Cardiac septum (tissue), 1 donor: ENCODE measurements around the gene OSBPL2. TPM values are rescaled to one million over a fixed set of nuclear protein-coding genes. Genes with fewer than 3 reads are reported as not detected.

Experiments
- DNase-seq: peaks from one replicate; pipeline ENCODE4 v3.0.0-alpha.2; 2020; ENCODE audit warnings: low spot score
- intact Hi-C: fragments of 100-400 bp; cut with DNase I; formaldehyde crosslinking; loops from one replicate; pipeline ENCODE4 v1.14.0; 2022
- total RNA-seq: library from RNA; stranded (reverse); fragmentation: NEBNext Ultra II Directional; extraction: Animal tissue kit (Norgen Biotek cat#: 25700); gene quantifications from one replicate; pipeline ENCODE4 v1.2.1, GENCODE V29; 2021
- donor health status: DM: no; HTN: no; CAD: no.

The OSBPL2 gene
- total RNA-seq, 1 donor from 2014 or later = 55.1 TPM

DNA sequence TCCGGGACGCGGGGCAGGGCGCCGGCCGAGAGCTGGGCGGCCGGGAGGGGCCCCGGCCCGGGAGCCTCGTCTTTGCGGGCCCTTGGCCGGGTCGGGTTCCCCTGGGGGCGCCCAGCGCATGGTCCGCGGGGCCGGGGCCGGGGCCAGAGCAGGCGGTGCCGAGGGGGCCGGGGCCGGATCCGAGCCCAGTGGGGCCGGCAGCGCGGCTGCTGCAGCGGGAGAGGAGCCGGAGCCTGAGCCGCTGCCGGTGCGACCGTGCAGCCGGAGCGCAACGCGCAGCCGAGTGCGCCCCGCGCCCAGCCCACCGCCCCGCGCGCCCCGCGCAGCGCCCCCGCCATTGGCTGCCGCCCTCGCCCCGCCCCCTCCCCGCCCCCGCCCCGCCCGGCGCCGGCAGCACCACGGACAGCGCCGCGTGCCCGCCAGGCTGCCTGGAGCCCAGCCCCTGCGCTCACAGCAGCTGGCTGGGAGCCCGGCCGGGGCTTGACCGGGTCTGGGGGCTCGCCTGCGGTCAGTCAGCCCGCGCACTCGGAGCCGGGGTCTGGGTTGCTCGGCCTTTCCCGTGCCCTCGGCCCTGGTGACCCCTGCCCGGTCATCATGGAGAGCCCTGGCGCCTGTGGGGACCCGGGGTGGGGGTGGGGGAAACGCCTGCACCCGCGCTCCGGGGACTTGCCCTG is 18.2 kb upstream of the OSBPL2 start, which contains the start of gene HRH3:
Gene HRH3 (minus strand): TSS at position 287 of the 674 bp plus-strand sequence. CDS start 308 bp downstream, outside the sequence.
- DNase-seq = no peak
- intact Hi-C loops = no loop called here

DNA sequence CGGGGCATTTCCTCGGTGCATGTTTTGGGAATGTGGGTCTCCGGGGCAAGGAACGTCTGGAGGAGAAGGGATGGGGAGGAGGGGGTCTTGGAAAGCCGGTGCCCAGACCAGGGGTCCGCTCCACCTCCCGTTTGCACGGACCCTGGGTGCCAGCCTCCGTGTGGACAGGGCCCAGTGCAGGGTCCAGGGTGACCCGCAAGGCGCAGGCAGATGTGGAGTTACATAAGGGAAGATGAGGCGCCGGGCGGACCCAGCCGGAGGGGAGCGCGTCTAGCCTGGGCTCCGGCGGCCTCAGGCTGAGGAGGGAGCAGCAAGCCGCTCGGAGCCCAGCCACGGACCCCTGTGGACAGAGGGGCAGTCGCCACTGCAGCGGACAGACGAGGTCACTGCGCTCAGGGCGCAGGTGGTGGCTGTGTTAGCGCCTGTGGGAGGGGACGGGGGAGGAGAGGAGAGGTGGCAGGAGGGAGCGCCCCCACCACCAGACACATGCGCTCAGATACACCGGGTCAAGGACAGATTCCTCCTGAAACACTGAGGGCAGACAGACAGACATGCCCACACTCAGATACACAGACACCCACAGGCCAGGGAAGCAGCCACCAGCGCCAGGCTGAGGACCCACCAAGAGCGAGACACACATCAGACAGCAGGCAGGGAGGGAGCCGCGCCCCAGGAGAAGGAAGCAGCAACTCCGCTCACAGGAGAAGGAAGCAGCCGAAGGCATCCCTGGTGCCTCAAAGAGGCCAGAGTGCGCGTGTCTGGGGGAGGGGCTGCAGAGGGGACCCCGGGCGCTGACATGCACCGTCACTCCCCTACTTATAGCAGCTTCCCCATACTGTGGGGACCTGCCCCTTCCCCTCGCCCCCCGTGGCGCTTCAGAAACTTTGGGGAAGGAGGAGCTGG is 17.4 kb upstream of the OSBPL2 start:
- intact Hi-C loops = no loop called here
- DNase-seq = no peak

DNA sequence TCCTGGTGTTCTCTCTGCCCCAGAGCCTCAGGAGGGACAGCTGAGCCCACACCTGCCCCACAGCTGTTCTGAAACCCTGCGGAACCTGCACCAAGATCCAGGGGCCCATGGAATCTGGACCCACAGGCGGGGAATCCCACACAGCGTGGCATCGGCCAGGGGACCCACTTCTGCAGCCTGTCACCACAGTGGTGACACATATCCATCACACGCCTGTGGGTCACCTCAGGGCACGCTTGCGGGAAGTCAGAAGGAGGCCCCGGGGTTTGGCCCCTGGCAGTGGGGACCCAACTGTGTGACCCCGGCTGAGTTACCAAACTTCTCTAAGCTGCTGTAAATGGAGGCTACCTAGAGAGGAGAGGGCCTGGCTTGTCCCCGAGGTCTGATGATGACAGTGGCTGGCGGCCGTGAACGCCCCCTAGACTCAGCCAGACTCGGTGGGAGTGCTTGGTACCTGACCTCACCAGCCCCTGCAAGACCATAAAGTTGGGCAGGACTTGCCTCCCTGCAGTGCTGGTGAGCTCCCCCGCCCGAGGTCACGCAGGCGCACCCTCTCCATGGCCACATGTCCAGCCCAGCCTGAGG is 16.0 kb upstream of the OSBPL2 start:
- DNase-seq = no peak

DNA sequence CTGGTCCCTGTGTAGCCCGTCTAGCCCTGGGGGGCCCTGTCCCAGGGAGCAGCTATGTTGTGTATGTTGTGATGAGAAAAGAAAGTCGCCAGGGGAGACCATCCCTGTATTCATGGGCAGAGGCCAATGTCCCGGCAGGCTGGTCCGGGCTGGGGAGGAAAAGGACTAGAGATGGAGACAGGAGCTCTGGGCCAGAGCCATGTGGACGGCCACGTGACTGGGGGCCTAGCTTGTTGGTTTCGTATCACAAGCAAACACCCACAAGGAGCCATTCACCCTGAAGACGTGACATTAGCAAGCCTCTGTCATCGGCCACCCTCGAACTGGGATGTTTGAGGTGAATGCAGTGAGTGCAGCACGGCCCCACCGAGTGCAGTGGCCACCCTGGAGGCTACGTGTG is 15.3 kb upstream of the OSBPL2 start:
- intact Hi-C loops = no loop called here

More for the DNA sequence above, 16.0 kb upstream of the OSBPL2 start:
- intact Hi-C loops = no loop called here

DNA sequence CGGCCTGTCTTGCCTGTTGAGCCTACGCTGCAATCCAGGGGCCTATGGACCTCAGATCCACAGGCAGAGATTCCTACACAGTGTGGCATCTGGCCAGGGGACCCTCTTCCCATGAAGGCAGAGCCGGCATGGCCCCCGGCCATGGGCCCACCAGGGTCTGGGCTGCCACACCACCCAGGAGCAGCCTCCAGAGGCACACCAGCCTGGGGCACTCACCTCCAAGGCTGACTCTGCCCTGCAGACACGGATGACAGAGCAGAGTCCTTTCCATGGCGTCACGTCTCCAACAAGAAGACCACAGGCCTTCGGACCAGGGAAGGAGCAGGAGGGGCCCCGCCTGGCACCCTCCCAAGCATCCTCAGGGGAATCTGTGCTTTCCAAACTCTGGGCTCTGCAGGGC is 14.8 kb upstream of the OSBPL2 start:
- intact Hi-C loops = no loop called here
- no peak for DNase-seq

More for the DNA sequence above, 15.3 kb upstream of the OSBPL2 start:
- no peak for DNase-seq

DNA sequence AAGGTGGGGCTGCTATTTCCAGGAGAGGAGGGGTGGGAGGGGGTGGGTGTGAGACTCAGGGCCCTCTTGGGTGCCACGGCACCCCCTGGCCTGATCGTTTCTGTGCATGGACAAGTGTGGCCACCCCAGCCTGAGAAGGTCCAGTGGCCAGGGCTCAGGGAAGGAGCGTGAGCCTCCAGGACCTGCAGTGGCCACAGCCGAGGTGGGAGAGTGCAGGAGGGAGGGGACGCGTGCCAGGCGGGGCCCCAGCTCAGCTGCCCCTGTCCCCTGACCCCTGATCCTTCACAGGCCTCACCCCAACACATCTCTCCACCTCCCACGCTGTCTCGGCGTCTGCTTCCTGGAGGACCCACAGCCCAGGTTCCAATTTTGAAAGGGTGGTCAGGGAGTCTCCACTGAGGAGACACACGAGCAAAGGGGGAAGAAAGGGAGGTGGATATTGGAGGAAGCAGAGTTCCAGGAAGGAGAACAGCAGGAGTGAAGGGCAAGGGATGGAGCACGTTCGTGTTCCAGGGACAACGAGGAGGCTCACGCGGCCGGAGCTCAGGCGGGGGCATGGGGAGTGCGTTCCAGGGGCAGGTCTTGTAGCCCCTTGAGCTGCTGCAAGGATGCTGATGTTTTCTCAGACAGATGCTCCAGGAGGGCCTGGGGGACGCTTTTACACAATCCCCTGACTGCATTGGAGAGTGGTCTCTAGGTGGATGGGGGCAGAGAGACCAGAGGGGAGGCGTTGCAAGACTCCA is 14.0 kb upstream of the OSBPL2 start:
- intact Hi-C loops = no loop called here
- no peak for DNase-seq

DNA sequence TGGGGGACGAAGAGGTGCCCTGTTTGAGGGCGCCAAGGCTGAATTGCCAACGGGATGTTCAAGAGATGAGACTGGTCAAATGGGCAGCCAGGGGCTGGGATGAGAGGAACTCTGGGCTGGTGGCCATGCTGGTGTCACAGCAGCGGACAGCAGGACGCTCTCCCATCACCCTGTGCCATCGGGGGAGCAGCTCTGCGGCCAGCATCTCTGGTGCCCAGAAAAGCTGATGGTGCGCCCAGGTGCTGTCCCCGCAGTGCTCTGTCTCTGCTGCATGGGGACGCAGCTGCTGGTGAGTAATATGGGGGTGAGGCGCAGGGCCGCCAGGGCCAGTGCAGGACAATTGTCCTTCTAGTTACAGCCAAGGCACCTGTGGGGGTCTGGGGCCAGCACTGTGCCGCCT is 13.3 kb upstream of the OSBPL2 start:
- intact Hi-C loops = no loop called here
- DNase-seq = no peak

DNA sequence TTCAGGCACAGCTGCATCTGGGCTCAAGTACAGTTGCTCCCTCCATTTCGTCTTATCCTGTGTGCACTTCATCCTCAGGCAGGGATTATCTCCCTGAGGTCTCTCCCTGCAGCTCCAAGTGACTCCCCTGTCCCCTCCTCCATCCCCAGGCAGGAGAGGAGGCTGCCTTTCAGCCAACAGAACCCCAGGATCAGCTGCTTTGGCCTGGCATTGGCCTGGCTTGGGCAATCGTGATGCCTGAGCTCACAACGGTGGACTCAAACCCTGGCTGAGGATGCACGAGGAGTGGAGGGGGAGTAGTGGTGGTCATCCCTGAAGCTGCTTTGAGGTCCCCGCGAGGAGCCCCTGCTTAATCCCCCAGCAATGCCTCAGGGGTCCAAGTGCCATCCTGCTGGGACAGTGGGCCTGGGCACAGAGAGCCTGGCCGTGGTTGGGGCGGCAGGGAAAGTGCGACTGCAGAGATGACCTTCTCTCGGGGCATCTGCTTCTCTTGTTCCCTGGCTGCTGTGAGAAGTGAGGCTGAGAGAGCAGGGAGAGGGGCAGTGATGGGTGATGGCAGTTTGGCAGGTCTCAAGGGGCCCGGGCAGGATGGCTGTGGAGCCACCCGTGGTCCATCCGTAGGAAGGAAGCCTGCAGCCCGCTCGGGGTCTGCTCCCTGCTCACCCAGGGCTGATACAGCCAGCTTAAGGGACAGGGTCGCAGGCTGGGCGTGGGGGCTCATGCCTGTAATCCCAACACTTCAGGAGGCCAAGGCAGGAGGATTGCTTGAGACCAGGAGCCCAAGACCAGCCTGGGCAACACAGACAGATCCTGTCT is 12.3 kb upstream of the OSBPL2 start:
- DNase-seq = no peak
- intact Hi-C loops = no loop called here

DNA sequence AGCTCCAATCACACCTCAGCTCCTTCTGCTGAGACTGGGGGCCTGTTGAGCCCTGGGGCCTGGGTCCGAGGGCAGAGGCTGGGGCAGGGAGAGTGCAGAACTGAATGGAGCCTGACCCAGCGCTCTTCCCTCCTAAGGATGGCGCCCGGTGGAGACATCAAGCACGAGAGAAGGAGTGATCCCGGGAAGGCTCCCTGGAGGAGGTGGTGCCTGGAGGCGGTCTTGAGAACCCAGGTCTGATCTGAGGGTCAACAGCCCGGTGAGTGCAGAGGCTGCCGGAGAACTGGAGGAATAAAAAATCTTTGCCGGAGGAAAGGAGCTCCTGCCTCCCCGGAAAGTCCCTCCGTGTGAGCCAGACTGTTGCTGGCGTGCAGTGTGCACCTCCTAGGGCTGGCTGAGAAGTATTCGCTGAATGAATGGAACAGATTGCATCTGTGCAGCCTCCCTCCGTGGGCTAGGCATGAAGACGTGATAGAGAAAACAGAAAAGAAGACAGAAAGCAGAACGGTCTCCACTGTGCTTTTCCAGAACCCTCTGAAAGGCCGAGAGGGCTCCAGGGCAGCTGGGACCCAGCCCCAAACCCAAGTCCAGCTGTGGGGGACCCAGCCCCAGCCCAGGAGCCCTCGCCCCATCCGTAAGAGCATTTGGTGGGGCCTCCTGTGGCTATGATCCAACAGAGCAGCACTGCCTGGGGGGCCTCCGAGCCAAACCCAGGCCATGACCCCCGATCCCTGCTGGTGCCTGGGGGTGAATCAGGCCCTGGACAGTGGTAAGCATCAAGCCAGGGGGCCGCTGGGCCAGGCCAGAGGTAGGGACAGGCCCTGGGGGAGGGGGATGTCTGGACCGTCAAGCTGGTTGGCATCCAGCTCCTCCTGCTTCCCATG is 11.4 kb upstream of the OSBPL2 start:
- DNase-seq = no peak

DNA sequence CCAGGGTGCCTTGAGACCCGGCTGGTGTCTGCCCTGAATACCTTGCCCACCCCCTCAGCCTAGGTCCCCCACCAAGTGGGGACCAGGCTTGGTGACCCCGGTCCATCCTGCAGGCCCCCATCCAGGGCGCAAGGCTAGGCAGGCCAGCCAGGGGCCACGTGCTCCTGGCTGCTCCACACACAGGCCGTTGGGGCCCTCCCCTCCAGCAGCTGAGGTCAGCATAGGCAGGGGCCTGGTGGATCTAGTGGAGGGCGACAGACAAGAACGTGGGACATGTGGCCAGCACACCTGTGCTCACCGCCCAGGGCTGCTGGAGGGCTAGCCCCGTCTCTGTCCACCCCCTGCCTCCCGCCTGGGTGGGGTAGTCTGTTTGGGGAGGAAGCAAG is 10.7 kb upstream of the OSBPL2 start:
- intact Hi-C loops = no loop called here
- no peak for DNase-seq

More for the DNA sequence above, 11.4 kb upstream of the OSBPL2 start:
- intact Hi-C loops = no loop called here

DNA sequence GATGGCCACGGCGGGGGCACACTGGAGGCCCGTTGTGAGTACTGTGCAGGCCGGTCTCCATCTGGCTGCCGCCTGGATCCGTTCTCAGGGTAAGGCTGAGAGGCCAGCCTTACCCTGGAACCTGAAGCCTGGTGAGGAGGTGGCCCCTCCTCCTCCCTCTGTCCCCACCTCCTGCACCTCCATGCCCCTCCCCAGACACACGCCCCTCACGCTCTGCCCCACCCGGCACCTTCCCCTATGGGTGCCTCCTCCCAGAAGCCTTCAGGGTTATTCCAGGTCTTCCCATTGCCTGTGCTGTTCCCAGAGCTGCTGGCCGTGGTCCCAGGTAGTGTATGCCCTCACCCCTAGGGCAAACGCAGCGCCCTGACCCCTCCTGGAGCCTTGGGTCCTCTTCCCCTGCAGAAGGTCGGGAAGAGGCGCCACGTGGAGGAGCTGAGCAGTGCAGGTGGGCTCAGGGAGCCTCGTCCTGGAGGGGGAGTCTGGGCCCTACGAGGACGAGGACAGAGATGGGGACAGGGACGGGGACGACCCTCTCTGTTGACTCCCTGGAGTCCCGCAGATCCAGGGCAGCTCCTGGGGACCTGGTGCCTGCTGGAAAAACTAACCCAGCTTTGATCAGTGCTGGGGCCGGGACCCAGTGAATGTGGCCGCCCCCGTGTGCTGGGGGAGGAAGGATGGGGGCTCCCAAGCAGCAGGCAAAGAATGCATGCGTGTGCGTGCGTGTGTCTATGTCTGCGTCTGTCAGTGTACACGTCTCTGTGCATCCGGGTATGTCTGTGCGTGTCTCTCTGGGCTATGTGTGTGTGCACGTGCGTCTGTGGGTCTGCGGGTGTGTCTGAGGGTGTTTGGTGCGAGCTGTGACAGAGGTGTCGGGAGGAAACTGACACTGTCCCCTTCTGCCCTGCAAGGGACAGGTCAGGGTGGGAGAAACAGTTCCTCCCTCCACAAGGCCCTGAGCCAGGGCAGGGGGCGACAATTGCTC is 10.1 kb upstream of the OSBPL2 start:
- no peak for DNase-seq
- intact Hi-C loops = no loop called here

DNA sequence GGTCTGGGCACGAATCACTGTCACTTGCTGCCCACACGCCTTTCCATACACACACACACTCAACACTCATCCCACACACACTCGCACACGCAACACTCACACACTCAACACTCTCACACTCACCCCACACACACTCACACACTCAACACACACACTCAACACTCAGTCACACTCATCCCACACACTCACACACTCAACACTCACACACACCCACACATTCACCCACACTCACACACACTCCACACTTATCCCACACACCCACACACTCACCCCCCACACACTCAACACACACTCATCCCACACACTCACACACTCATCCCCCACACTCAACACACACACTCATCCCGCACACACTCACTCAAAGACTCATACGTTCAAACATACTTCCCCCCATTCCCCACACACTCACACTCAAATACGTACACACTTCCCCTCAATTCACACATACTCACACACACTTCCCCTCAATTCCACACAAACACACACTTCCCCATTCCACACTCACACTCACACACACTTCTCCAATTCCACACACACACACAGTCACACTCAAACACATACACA is 9.3 kb upstream of the OSBPL2 start:
- no peak for DNase-seq
- intact Hi-C loops = no loop called here

DNA sequence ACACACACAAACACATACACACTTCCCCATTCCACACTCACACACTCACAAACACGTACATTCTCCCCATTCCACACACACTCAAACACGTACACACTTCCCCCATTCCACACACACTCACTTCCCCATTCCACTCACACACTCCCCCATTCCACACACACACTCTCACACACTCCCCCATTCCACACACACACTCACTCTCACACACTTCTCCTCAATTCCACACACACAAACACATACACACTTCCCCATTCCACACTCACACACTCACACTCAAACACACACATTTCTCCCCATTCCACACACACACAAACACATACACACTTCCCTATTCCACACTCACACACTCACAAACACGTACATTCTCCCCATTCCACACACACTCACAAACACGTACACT is 8.7 kb upstream of the OSBPL2 start:
- no peak for DNase-seq
- intact Hi-C loops = no loop called here

DNA sequence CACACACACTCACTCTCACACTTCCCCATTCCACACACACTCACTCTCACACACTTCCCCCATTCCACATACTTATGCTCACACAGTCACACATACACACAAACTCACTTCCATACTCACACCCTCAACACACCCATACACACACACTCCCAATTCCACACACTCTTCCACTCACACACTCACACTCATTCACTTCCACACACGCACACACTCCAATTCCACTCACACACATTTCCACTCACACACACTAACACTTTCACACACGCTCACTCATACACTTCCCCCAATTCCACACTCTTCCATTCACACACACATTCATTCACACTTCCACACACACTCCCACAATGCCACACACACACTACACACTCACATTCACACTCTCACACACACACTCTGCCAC is 8.0 kb upstream of the OSBPL2 start:
- intact Hi-C loops = no loop called here
- DNase-seq = no peak

DNA sequence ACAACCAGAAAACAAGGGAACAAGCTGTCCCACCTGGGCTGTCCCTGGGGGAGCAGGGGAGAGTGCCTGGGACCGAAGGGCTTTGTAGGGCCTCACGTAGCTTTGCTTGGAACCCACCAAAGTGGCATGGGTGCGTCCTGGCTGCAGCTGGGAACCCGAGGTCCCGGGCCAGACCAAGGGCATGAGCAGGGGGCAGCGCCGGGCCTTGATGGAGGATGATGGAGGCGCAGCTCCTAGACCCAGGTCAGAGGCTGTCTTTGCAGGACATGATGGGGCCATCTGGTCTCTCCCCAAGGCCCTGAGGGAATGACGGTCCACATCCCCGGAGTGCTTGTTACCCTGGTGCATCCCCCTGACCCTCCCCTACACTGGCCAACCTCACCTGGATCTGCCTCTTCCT is 7.6 kb upstream of the OSBPL2 start:
- DNase-seq = no peak
- intact Hi-C loops = no loop called here

DNA sequence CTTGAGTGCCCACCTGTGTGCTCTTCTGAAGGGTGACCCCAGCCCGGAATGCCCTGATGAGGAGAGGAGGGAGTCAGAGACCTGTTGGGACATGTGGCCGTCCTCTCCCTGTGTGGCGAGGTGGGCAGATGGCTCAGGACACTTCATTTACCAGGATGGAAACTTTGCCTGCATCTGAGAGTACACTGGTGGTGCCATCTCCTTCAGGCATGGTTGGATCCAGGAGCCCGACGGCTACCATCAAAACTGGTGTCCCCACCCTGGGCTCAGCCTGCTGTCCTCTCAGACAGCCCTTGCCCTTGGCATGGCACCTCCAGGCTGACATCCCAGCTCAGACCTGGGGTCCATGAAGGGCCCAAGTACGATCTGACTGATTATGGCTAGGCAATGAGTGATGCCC is 7.0 kb upstream of the OSBPL2 start:
- intact Hi-C loops = no loop called here
- DNase-seq = no peak

DNA sequence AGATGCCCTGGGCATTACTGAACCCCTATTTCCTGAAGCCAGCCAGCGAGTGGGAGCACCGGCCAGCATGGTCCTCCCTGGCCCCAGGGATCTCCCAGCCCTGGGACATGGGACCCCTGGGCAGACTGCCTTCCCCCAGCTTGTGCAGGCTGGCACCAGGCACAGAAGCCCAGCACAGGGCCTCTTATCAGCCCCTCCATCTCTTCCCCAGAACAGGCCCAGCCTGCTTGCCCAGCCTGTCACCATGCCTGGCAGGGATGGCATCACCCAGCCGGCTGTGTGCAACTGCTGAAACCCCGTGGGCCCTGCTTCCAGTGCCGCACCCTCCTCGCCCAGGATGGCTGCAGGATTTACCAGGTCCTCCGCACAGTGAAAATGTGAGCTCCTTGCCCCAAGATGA is 6.1 kb upstream of the OSBPL2 start:
- intact Hi-C loops = no loop called here
- no peak for DNase-seq
